Fibroblast of the conjunctiva (primary cell): ENCODE results near the gene RAP1GAP.
"Not testable (repeated sequence)": the region's sequence is repeated elsewhere in the genome, so short reads cannot be mapped to it uniquely, and the experiment has no call there.

Source experiments
- DNase-seq: peaks from one replicate; pipeline ENCODE4 v3.0.0-alpha.2; 2010; ENCODE audit warnings: low read depth

RAP1GAP gene

GRCh38 chr1:21644348-21644747 lies 24.8 kb downstream of the RAP1GAP start:
- no peak for DNase-seq

- no peak for DNase-seq
Observed at GRCh38 chr1:21643624-21644023, 25.5 kb downstream of the RAP1GAP start.

GRCh38 chr1:21641967-21642739 lies 27.0 kb downstream of the RAP1GAP start:
- no peak for DNase-seq

- no peak for DNase-seq
Observed at GRCh38 chr1:21641537-21641936, 27.6 kb downstream of the RAP1GAP start.

- no peak for DNase-seq
Observed at GRCh38 chr1:21641076-21641475, 28.1 kb downstream of the RAP1GAP start.

- DNase-seq, result no peak
Observed at GRCh38 chr1:21640653-21641052, 28.5 kb downstream of the RAP1GAP start.

GRCh38 chr1:21639594-21640041 lies 29.5 kb downstream of the RAP1GAP start:
- no peak for DNase-seq

- no peak for DNase-seq
Observed at GRCh38 chr1:21638531-21639341, 30.4 kb downstream of the RAP1GAP start.

GRCh38 chr1:21637514-21637913 lies 31.6 kb downstream of the RAP1GAP start:
- DNase-seq, result no peak

GRCh38 chr1:21636029-21636428 lies 33.1 kb downstream of the RAP1GAP start:
- no peak for DNase-seq

GRCh38 chr1:21634806-21635535 lies 34.2 kb downstream of the RAP1GAP start:
- DNase-seq, result no peak

GRCh38 chr1:21633992-21634805 lies 35.0 kb downstream of the RAP1GAP start:
- no peak for DNase-seq

- DNase-seq, result no peak
Observed at GRCh38 chr1:21633141-21633755, 35.9 kb downstream of the RAP1GAP start.

- DNase-seq, result no peak
Observed at GRCh38 chr1:21631944-21632887, 36.9 kb downstream of the RAP1GAP start.

- not testable (repeated sequence) for DNase-seq
Observed at GRCh38 chr1:21631590-21631943, 37.6 kb downstream of the RAP1GAP start.

GRCh38 chr1:21630571-21631343 lies 38.4 kb downstream of the RAP1GAP start:
- no peak for DNase-seq

GRCh38 chr1:21629971-21630370 lies 39.2 kb downstream of the RAP1GAP start:
- DNase-seq, result no peak

GRCh38 chr1:21628798-21629393 lies 40.3 kb downstream of the RAP1GAP start:
- DNase-seq, result no peak

GRCh38 chr1:21626921-21627339 lies 42.2 kb downstream of the RAP1GAP start:
- no peak for DNase-seq
